Keratinocyte (primary cell): ENCODE measurements around the gene ACACA. TPM values are rescaled to one million over a fixed set of nuclear protein-coding genes. Genes with fewer than 3 reads are reported as not detected.

Experiments used
- DNase-seq: peaks from one replicate; pipeline ENCODE4 v3.0.0-alpha.2; 2011; ENCODE audit warnings: low read depth, missing footprints, low spot score
- FAIRE-seq: peaks from 2 replicates; lab custom pipeline; 2011; peaks lifted over from hg19 to GRCh38; lab: Jason Lieb, UNC
- H2AFZ ChIP-seq: 2 replicates; pipeline ENCODE4 v1.6.0; 2012; ENCODE audit warnings: low read length, control low read depth, inconsistent platforms; ENCODE audit not compliant: control insufficient read depth
- H3K27ac ChIP-seq: 2 replicates; pipeline ENCODE4 v1.5.1; 2011; ENCODE audit warnings: low read length; ENCODE audit not compliant: control insufficient read depth, insufficient read depth
- H3K27me3 ChIP-seq: 3 replicates; pipeline ENCODE4 v1.6.0; 2011; ENCODE audit warnings: low read length; ENCODE audit not compliant: control insufficient read depth, insufficient read depth; ENCODE audit errors: extremely low read depth
- H3K36me3 ChIP-seq, 2 experiments: 2 replicates in 1 of 2; 3 replicates in 1 of 2; pipeline ENCODE4 v1.5.1; 2011; ENCODE audit warnings: low read length in 2 of 2, mild to moderate bottlenecking in 1 of 2; ENCODE audit not compliant: control insufficient read depth in 2 of 2, insufficient read depth in 2 of 2; ENCODE audit errors: extremely low read depth in 1 of 2
- H3K4me1 ChIP-seq: 3 replicates; pipeline ENCODE4 v1.5.1; 2011; ENCODE audit warnings: low read length; ENCODE audit not compliant: control insufficient read depth, insufficient read depth; ENCODE audit errors: extremely low read depth
- H3K4me2 ChIP-seq: 3 replicates; pipeline ENCODE4 v1.6.0; 2011; ENCODE audit warnings: low read depth, low read length; ENCODE audit not compliant: control insufficient read depth, insufficient read depth; ENCODE audit errors: extremely low read depth
- H3K4me3 ChIP-seq, 3 experiments: fragments of 200-600 bp in 1 of 3; sonication (generic) in 1 of 3; 2 replicates in 2 of 3; 3 replicates in 1 of 3; pipeline ENCODE4 v1.5.1; 2011 to 2016; ENCODE audit warnings: low read length in 3 of 3, mild to moderate bottlenecking in 3 of 3, control low read depth in 2 of 3, inconsistent platforms in 1 of 3, low read depth in 1 of 3, mixed read lengths in 1 of 3, mixed run types in 1 of 3, moderate library complexity in 1 of 3; ENCODE audit not compliant: control insufficient read depth in 2 of 3, insufficient read depth in 2 of 3; ENCODE audit errors: extremely low read depth in 1 of 3
- H3K79me2 ChIP-seq: 2 replicates; pipeline ENCODE4 v1.6.0; 2012; ENCODE audit warnings: low read length; ENCODE audit not compliant: control insufficient read depth, insufficient read depth
- H3K9ac ChIP-seq: 3 replicates; pipeline ENCODE4 v1.6.0; 2011; ENCODE audit warnings: low read length; ENCODE audit not compliant: control insufficient read depth, insufficient read depth; ENCODE audit errors: extremely low read depth
- H3K9me1 ChIP-seq: 3 replicates; pipeline ENCODE4 v1.6.0; 2011; ENCODE audit warnings: low read length; ENCODE audit not compliant: control insufficient read depth, insufficient read depth; ENCODE audit errors: extremely low read depth
- H3K9me3 ChIP-seq: 2 replicates; pipeline ENCODE4 v1.5.1; 2012; ENCODE audit warnings: low read depth, low read length; ENCODE audit not compliant: control insufficient read depth
- H4K20me1 ChIP-seq: 3 replicates; pipeline ENCODE4 v1.6.0; 2011; ENCODE audit warnings: low read length; ENCODE audit not compliant: control insufficient read depth, insufficient read depth; ENCODE audit errors: extremely low read depth
- CTCF ChIP-seq, 3 experiments: IDR thresholded peaks in 1 of 3; conservative IDR thresholded peaks in 1 of 3; optimal IDR thresholded peaks in 1 of 3; 2 replicates in 2 of 3; 3 replicates in 1 of 3; pipeline versions ENCODE3 to v1.5.1; 2011; ENCODE audit warnings: low read length in 3 of 3, mild to moderate bottlenecking in 3 of 3, moderate library complexity in 2 of 3, control low read depth in 1 of 3, inconsistent platforms in 1 of 3; ENCODE audit not compliant: insufficient read depth in 2 of 3; ENCODE audit errors: extremely low read depth in 1 of 3
- EZH2 ChIP-seq: IDR thresholded peaks from one replicate; pipeline ENCODE4 v1.6.1; 2012; ENCODE audit warnings: inconsistent platforms, mild to moderate bottlenecking, low read length, moderate library complexity
- dilution Hi-C: fragments of 300-500 bp; cut with MboI; formaldehyde crosslinking; loops from one replicate; pipeline ENCODE4 v1.7.0; 2020; ENCODE audit warnings: low sequenced_read_pairs; ENCODE audit not compliant: extremely low pct_ligation_motif_present
- polyA plus RNA-seq, 5 experiments: library from polyadenylated mRNA; depleted of rRNA in 3 of 5; stranded (reverse) in 3 of 5; stranded (forward) in 1 of 5; unstranded in 1 of 5; fragments of >200 nt; gene quantifications; 1 replicate in 1 of 5; 2 replicates in 3 of 5; 3 replicates in 1 of 5; pipeline versions ENCODE4 v1.2.1 to v1.2.3, GENCODE V29; 2011 to 2012; ENCODE audit warnings: missing spikeins in 2 of 5, low read depth in 1 of 5, low replicate concordance in 1 of 5

ACACA gene
- polyA plus RNA-seq, 1 donor (not counting 4 experiments of a cell fraction or from before 2014, with no cell fraction given), result 85.8 TPM

- H3K36me3 ChIP-seq, result peaks cover 16 to 26% of the 10 kb centered on the region in 2 experiments
Observed at GRCh38 chr17:37218849-37219248, 187.8 kb downstream of the ACACA start.

GRCh38 chr17:37214416-37214815 lies 192.2 kb downstream of the ACACA start:
- Histone ChIP-seq H3K9me3 (no peaks in the 10 kb centered on the region), H3K4me2 (no peak overlapping the region), H3K9me1 (no peaks in the 10 kb centered on the region), H2AFZ (no peak overlapping the region), H3K4me3 (no peak overlapping the region), H3K36me3 (peaks cover 19 to 20% of the 10 kb centered on the region in 2 experiments), H3K27me3 (no peaks in the 10 kb centered on the region), H3K27ac (no peak overlapping the region), H3K79me2 (no peaks in the 10 kb centered on the region), H3K9ac (no peak overlapping the region), H4K20me1 (no peaks in the 10 kb centered on the region), H3K4me1 (no peaks in the 10 kb centered on the region)
- TF ChIP-seq EZH2 (no peak), CTCF (optimal IDR thresholded peaks at IDR 0.05 in 1 of 3, IDR thresholded peaks at IDR 0.05 in 1 of 3, conservative IDR thresholded peaks at IDR 0.05 in 1 of 3; ENCODE audit: extremely low read depth in 1 of 3, insufficient read depth in 2 of 3, low read length in 3 of 3) (no peak)
- dilution Hi-C loops, result no loop called here
- DNase-seq (no peak), FAIRE-seq (no peak)

More at GRCh38 chr17:37218849-37219248, 187.8 kb downstream of the ACACA start:
- Histone ChIP-seq H3K27ac (no peak overlapping the region), H2AFZ (no peak overlapping the region), H3K4me3 (no peak overlapping the region), H3K4me1 (no peaks in the 10 kb centered on the region), H3K79me2 (no peaks in the 10 kb centered on the region), H4K20me1 (no peaks in the 10 kb centered on the region), H3K9ac (no peak overlapping the region), H3K9me3 (no peaks in the 10 kb centered on the region), H3K4me2 (no peak overlapping the region), H3K27me3 (no peaks in the 10 kb centered on the region), H3K9me1 (no peaks in the 10 kb centered on the region)
- dilution Hi-C loops, result no loop called here
- DNase-seq (no peak), FAIRE-seq (no peak)
- TF ChIP-seq EZH2, result no peak
- no peak for TF ChIP-seq CTCF (optimal IDR thresholded peaks at IDR 0.05 in 1 of 3, IDR thresholded peaks at IDR 0.05 in 1 of 3, conservative IDR thresholded peaks at IDR 0.05 in 1 of 3; ENCODE audit: extremely low read depth in 1 of 3, insufficient read depth in 2 of 3, low read length in 3 of 3)
